ENCODE data around the gene TSC22D1. TPM values are rescaled to one million over a fixed set of nuclear protein-coding genes. Genes with fewer than 3 reads are reported as not detected.

Gene TSC22D1
- total RNA-seq, 2 donors from 2014 or later = 95.9 to 107 TPM

GRCh38 chr13:44573071-44573470 lies 3.1 kb downstream of the TSC22D1 start:
- H3K27ac ChIP-seq (ENCODE audit: low read depth, low read length) = no peak overlapping the region
- peaks cover 53% of the 10 kb centered on the region for H3K4me1 Mint-ChIP-seq
- peak; percentile 47 for TF ChIP-seq CTCF (conservative IDR thresholded peaks at IDR 0.05)
- no peak overlapping the region for H3K27ac Mint-ChIP-seq
- WGBS, 2 experiments (ENCODE audit: insufficient coverage in 1 of 2, insufficient read length in 1 of 2) = 55 to 57% methylated on average over 5 to 7 of the region's 7 CpGs
- no peaks in the 10 kb centered on the region for H3K27me3 Mint-ChIP-seq (ENCODE audit: insufficient read depth)
- peaks cover 10% of the 10 kb centered on the region for H3K4me1 ChIP-seq (ENCODE audit: control insufficient read depth, insufficient read depth, low read length)
- peaks cover 41% of the 10 kb centered on the region for H3K36me3 Mint-ChIP-seq (ENCODE audit: low read depth)
- no peaks in the 10 kb centered on the region for H3K9me3 Mint-ChIP-seq
- peaks cover 8% of the 10 kb centered on the region for H3K36me3 ChIP-seq (ENCODE audit: control insufficient read depth, insufficient read depth, low read length)
- H3K4me3 Mint-ChIP-seq = peak overlapping the region; percentile 92
- no peaks in the 10 kb centered on the region for H3K27me3 ChIP-seq (ENCODE audit: control insufficient read depth, insufficient read depth, low read length, poor library complexity, severe bottlenecking)
- peak overlapping the region; percentile 83 for H3K4me3 ChIP-seq (ENCODE audit: low read length)
- peaks cover 1% of the 10 kb centered on the region for H3K9me3 ChIP-seq (ENCODE audit: control insufficient read depth, low read length)
- H3K9ac ChIP-seq (ENCODE audit: extremely low read depth, low read length, poor library complexity, severe bottlenecking) = no peak overlapping the region
- peak; percentile 66 for DNase-seq

GRCh38 chr13:44566601-44567000 lies 9.5 kb downstream of the TSC22D1 start:
- peaks cover 29% of the 10 kb centered on the region for H3K36me3 Mint-ChIP-seq (ENCODE audit: low read depth)
- Histone ChIP-seq H3K4me3 (ENCODE audit: low read length) (peak overlapping the region; percentile 67), H3K27me3 (ENCODE audit: control insufficient read depth, insufficient read depth, low read length, poor library complexity, severe bottlenecking) (no peaks in the 10 kb centered on the region), H3K36me3 (ENCODE audit: control insufficient read depth, insufficient read depth, low read length) (no peaks in the 10 kb centered on the region), H3K9ac (ENCODE audit: extremely low read depth, low read length, poor library complexity, severe bottlenecking) (no peak overlapping the region), H3K27ac (ENCODE audit: low read depth, low read length) (no peak overlapping the region), H3K9me3 (ENCODE audit: control insufficient read depth, low read length) (peaks cover 6% of the 10 kb centered on the region), H3K4me1 (ENCODE audit: control insufficient read depth, insufficient read depth, low read length) (no peaks in the 10 kb centered on the region)
- peaks cover 43% of the 10 kb centered on the region for H3K4me1 Mint-ChIP-seq
- no peaks in the 10 kb centered on the region for H3K9me3 Mint-ChIP-seq
- H3K27me3 Mint-ChIP-seq (ENCODE audit: insufficient read depth) = no peaks in the 10 kb centered on the region
- H3K4me3 Mint-ChIP-seq = no peak overlapping the region
- no peak for TF ChIP-seq CTCF (conservative IDR thresholded peaks at IDR 0.05)
- peak overlapping the region; percentile 42 for H3K27ac Mint-ChIP-seq
- DNase-seq = no peak

GRCh38 chr13:44565881-44566280 lies 10.2 kb downstream of the TSC22D1 start:
- H3K27me3 Mint-ChIP-seq (ENCODE audit: insufficient read depth) = no peaks in the 10 kb centered on the region
- Histone ChIP-seq H3K4me1 (ENCODE audit: control insufficient read depth, insufficient read depth, low read length) (no peaks in the 10 kb centered on the region), H3K27me3 (ENCODE audit: control insufficient read depth, insufficient read depth, low read length, poor library complexity, severe bottlenecking) (no peaks in the 10 kb centered on the region), H3K4me3 (ENCODE audit: low read length) (no peak overlapping the region), H3K27ac (ENCODE audit: low read depth, low read length) (no peak overlapping the region), H3K9me3 (ENCODE audit: control insufficient read depth, low read length) (peaks cover 6% of the 10 kb centered on the region), H3K36me3 (ENCODE audit: control insufficient read depth, insufficient read depth, low read length) (no peaks in the 10 kb centered on the region), H3K9ac (ENCODE audit: extremely low read depth, low read length, poor library complexity, severe bottlenecking) (no peak overlapping the region)
- no peak overlapping the region for H3K4me3 Mint-ChIP-seq
- peaks cover 29% of the 10 kb centered on the region for H3K36me3 Mint-ChIP-seq (ENCODE audit: low read depth)
- peaks cover 48% of the 10 kb centered on the region for H3K4me1 Mint-ChIP-seq
- H3K9me3 Mint-ChIP-seq = no peaks in the 10 kb centered on the region
- 94 to 100% methylated on average over 3 of the region's 3 CpGs for WGBS, 2 experiments (ENCODE audit: insufficient coverage in 1 of 2, insufficient read length in 1 of 2)
- no peak for TF ChIP-seq CTCF (conservative IDR thresholded peaks at IDR 0.05)
- no peak for DNase-seq
- no peak overlapping the region for H3K27ac Mint-ChIP-seq
